GM23338 (cell line): ENCODE results near the gene DAPK1. TPM values are rescaled to one million over a fixed set of nuclear protein-coding genes. Genes with fewer than 3 reads are reported as not detected.
A peak's percentile ranks its signal among the peaks of the same experiment; 100 is the strongest.

Experiments used
- ATAC-seq: fragments of 200-7000 bp; cut with Tn5 transposase; 3 replicates; pipeline ENCODE4 v1.9.1; 2020
- DNase-seq: peaks from one replicate; pipeline ENCODE4 v3.0.0-alpha.2; 2015; ENCODE audit warnings: low spot score
- H2AFZ ChIP-seq: fragments of 200-600 bp; sonication (generic); 2 replicates; pipeline ENCODE4 v1.8.0; 2016; ENCODE audit warnings: antibody characterized with exemption, mild to moderate bottlenecking, moderate library complexity
- H3F3A ChIP-seq: fragments of 200-600 bp; sonication (generic); replicated peaks from 2 replicates; pipeline ENCODE4 v1.8.0; 2017; ENCODE audit warnings: antibody characterized with exemption, mixed run types, low read depth
- H3K27ac ChIP-seq: fragments of 200-600 bp; sonication (generic); 2 replicates; pipeline ENCODE4 v1.6.1; 2016; ENCODE audit warnings: low read depth
- H3K27me3 ChIP-seq: fragments of 200-600 bp; sonication (generic); 2 replicates; pipeline ENCODE4 v1.8.0; 2016; ENCODE audit warnings: mild to moderate bottlenecking, mixed run types, moderate library complexity; ENCODE audit not compliant: insufficient read depth
- H3K36me3 ChIP-seq: fragments of 200-600 bp; sonication (generic); 2 replicates; pipeline ENCODE4 v1.8.0; 2016; ENCODE audit warnings: mild to moderate bottlenecking; ENCODE audit not compliant: insufficient read depth
- H3K4me1 ChIP-seq: fragments of 200-600 bp; sonication (generic); 2 replicates; pipeline ENCODE4 v1.8.0; 2016; ENCODE audit warnings: mild to moderate bottlenecking, moderate library complexity; ENCODE audit not compliant: insufficient read depth
- H3K4me2 ChIP-seq: fragments of 200-600 bp; sonication (generic); 2 replicates; pipeline ENCODE4 v1.7.1; 2017; ENCODE audit warnings: mixed run types
- H3K4me3 ChIP-seq: fragments of 200-600 bp; sonication (generic); 2 replicates; pipeline ENCODE4 v1.6.1; 2016; ENCODE audit warnings: mixed run types
- H3K79me2 ChIP-seq: fragments of 200-600 bp; sonication (generic); replicated peaks from 2 replicates; pipeline ENCODE4 v1.8.0; 2017; ENCODE audit warnings: mild to moderate bottlenecking; ENCODE audit not compliant: insufficient read depth
- H3K9me2 ChIP-seq: fragments of 200-600 bp; sonication (generic); 2 replicates; pipeline ENCODE4 v1.8.0; 2017; ENCODE audit not compliant: insufficient read depth
- H4K20me1 ChIP-seq: fragments of 200-600 bp; sonication (generic); replicated peaks from 2 replicates; pipeline ENCODE4 v1.8.0; 2017; ENCODE audit warnings: mild to moderate bottlenecking; ENCODE audit not compliant: insufficient read depth
- H3K27ac Mint-ChIP-seq: 2 replicates; pipeline ENCODE4 v1.8.0; 2020; ENCODE audit warnings: inconsistent platforms, mild to moderate bottlenecking, moderate library complexity, mixed read lengths
- H3K27me3 Mint-ChIP-seq: 3 replicates; pipeline ENCODE4 v1.8.0; 2022; ENCODE audit warnings: low read depth, mild to moderate bottlenecking, moderate library complexity, mixed read lengths, inconsistent platforms; ENCODE audit not compliant: insufficient read depth, poor library complexity
- H3K36me3 Mint-ChIP-seq: 3 replicates; pipeline ENCODE4 v1.8.0; 2021; ENCODE audit warnings: low read depth, mild to moderate bottlenecking, inconsistent platforms, moderate library complexity, mixed read lengths
- H3K4me1 Mint-ChIP-seq: 3 replicates; pipeline ENCODE4 v1.8.0; 2020; ENCODE audit warnings: mild to moderate bottlenecking, inconsistent platforms, mixed read lengths
- H3K4me3 Mint-ChIP-seq: 3 replicates; pipeline ENCODE4 v1.8.0; 2021; ENCODE audit warnings: moderate library complexity, mild to moderate bottlenecking, inconsistent platforms, mixed read lengths
- H3K9me3 Mint-ChIP-seq: 3 replicates; pipeline ENCODE4 v1.8.0; 2020; ENCODE audit warnings: moderate library complexity, mild to moderate bottlenecking, inconsistent platforms, mixed read lengths
- CREB1 ChIP-seq: fragments of 250-450 bp; sonication (Bioruptor Pico); IDR thresholded peaks from 2 replicates; pipeline ENCODE4 v1.5.0; 2020; ENCODE audit warnings: low read depth, mild to moderate bottlenecking, moderate library complexity
- ETS1 ChIP-seq: IDR thresholded peaks from 2 replicates; pipeline ENCODE4 v1.6.1; 2016; ENCODE audit warnings: antibody characterized with exemption
- EZH2 ChIP-seq: fragments of 200-600 bp; sonication (generic); IDR thresholded peaks from one replicate; pipeline ENCODE4 v1.8.0; 2017; ENCODE audit warnings: antibody characterized with exemption, mild to moderate bottlenecking, low read depth; ENCODE audit not compliant: unreplicated experiment
- EZH2phosphoT487 ChIP-seq: fragments of 200-600 bp; sonication (generic); IDR thresholded peaks from one replicate; pipeline ENCODE4 v1.8.1; 2018; ENCODE audit warnings: antibody characterized with exemption; ENCODE audit not compliant: unreplicated experiment
- NANOG ChIP-seq: IDR thresholded peaks from 2 replicates; pipeline ENCODE4 v1.6.1; 2016; ENCODE audit warnings: antibody characterized with exemption, borderline replicate concordance
- POLR2AphosphoS5 ChIP-seq: IDR thresholded peaks from 2 replicates; pipeline ENCODE4 v1.6.1; 2016; ENCODE audit warnings: antibody characterized with exemption, low read depth
- STAT1 ChIP-seq: IDR thresholded peaks from one replicate; pipeline ENCODE4 v1.6.1; 2016; ENCODE audit warnings: antibody characterized with exemption; ENCODE audit not compliant: unreplicated experiment
- ZNF114 ChIP-seq: fragments of 250-450 bp; sonication (Bioruptor Pico); IDR thresholded peaks from 2 replicates; pipeline ENCODE4 v1.5.0; 2020; ENCODE audit warnings: mild to moderate bottlenecking, moderate library complexity
- ZNF331 ChIP-seq: fragments of 250-450 bp; sonication (Bioruptor Pico); IDR thresholded peaks from 2 replicates; pipeline ENCODE4 v1.5.0; 2020; ENCODE audit warnings: low read depth, mild to moderate bottlenecking, moderate library complexity
- polyA plus RNA-seq: library from polyadenylated mRNA; unstranded; fragments of >200 nt; fragmentation: Nextera tagmentation; extraction: Ambion mirVana; gene quantifications from 2 replicates; pipeline ENCODE4 v1.2.1, GENCODE V29; 2016
- total RNA-seq: library from RNA; depleted of rRNA; stranded (reverse); fragments of >200 nt; shearing (Covaris generic); gene quantifications from 2 replicates; pipeline ENCODE4 v1.2.3, GENCODE V29; 2014
- TF ChIP-seq, protein P1 (sequence below): fragments of 250-450 bp; sonication (Bioruptor Pico); IDR thresholded peaks from 2 replicates; pipeline ENCODE4 v1.5.0; 2020; ENCODE audit warnings: mild to moderate bottlenecking, moderate library complexity
- TF ChIP-seq, protein P2 (sequence below): IDR thresholded peaks from one replicate; pipeline ENCODE4 v1.6.1; 2018; ENCODE audit warnings: antibody characterized with exemption; ENCODE audit not compliant: unreplicated experiment

DAPK1 gene
- total and polyA plus RNA-seq, 2 experiments from 2014 or later, result 37.0 to 134 TPM

DNA sequence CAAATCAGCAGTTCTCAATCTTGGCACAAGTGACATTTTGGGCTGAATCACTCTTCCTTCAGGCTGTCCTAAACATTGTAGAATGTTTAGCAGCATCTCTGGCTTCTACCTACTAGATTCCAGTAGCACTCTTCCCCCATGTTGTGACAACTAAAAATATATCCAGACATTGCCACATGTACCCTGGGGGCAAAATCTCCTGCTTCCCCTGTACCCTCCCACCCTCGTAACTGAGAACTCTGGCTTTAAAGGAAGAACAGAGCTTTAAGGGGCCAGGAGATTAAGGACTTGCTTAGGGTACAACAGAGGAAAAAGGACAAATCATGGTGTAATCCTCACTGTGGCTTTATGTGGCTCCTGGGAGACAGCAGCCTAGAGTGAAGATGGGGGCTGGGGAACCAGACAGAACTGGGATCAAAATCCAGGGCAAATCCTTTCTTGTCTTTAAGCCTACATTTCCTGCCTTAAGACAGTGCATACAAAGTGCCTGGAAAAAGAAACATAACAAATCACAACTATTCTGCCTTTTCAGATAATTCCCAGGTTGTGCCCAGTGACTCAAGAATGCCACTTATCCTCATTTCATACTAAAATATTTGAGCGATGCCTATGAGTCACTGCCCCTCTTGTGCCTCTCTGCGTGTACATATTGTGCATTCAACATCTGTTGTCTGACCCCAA is 109.3 kb downstream of the DAPK1 start:
- ATAC-seq (no peak), DNase-seq (no peak)
- H3K4me3 ChIP-seq, result no peak overlapping the region
- H3K4me2 ChIP-seq, result no peak overlapping the region
- TF ChIP-seq, protein P1, sequence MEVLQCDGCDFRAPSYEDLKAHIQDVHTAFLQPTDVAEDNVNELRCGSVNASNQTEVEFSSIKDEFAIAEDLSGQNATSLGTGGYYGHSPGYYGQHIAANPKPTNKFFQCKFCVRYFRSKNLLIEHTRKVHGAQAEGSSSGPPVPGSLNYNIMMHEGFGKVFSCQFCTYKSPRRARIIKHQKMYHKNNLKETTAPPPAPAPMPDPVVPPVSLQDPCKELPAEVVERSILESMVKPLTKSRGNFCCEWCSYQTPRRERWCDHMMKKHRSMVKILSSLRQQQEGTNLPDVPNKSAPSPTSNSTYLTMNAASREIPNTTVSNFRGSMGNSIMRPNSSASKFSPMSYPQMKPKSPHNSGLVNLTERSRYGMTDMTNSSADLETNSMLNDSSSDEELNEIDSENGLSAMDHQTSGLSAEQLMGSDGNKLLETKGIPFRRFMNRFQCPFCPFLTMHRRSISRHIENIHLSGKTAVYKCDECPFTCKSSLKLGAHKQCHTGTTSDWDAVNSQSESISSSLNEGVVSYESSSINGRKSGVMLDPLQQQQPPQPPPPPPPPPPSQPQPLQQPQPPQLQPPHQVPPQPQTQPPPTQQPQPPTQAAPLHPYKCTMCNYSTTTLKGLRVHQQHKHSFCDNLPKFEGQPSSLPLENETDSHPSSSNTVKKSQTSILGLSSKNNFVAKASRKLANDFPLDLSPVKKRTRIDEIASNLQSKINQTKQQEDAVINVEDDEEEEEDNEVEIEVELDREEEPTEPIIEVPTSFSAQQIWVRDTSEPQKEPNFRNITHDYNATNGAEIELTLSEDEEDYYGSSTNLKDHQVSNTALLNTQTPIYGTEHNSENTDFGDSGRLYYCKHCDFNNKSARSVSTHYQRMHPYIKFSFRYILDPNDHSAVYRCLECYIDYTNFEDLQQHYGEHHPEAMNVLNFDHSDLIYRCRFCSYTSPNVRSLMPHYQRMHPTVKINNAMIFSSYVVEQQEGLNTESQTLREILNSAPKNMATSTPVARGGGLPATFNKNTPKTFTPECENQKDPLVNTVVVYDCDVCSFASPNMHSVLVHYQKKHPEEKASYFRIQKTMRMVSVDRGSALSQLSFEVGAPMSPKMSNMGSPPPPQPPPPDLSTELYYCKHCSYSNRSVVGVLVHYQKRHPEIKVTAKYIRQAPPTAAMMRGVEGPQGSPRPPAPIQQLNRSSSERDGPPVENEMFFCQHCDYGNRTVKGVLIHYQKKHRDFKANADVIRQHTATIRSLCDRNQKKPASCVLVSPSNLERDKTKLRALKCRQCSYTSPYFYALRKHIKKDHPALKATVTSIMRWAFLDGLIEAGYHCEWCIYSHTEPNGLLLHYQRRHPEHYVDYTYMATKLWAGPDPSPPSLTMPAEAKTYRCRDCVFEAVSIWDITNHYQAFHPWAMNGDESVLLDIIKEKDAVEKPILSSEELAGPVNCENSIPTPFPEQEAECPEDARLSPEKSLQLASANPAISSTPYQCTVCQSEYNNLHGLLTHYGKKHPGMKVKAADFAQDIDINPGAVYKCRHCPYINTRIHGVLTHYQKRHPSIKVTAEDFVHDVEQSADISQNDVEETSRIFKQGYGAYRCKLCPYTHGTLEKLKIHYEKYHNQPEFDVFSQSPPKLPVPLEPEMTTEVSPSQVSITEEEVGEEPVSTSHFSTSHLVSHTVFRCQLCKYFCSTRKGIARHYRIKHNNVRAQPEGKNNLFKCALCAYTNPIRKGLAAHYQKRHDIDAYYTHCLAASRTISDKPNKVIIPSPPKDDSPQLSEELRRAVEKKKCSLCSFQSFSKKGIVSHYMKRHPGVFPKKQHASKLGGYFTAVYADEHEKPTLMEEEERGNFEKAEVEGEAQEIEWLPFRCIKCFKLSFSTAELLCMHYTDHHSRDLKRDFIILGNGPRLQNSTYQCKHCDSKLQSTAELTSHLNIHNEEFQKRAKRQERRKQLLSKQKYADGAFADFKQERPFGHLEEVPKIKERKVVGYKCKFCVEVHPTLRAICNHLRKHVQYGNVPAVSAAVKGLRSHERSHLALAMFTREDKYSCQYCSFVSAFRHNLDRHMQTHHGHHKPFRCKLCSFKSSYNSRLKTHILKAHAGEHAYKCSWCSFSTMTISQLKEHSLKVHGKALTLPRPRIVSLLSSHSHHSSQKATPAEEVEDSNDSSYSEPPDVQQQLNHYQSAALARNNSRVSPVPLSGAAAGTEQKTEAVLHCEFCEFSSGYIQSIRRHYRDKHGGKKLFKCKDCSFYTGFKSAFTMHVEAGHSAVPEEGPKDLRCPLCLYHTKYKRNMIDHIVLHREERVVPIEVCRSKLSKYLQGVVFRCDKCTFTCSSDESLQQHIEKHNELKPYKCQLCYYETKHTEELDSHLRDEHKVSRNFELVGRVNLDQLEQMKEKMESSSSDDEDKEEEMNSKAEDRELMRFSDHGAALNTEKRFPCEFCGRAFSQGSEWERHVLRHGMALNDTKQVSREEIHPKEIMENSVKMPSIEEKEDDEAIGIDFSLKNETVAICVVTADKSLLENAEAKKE (CRISPR knock-in tag), result no peak
- TF ChIP-seq EZH2phosphoT487, result no peak
- no peak for TF ChIP-seq ZNF331
- no peak for TF ChIP-seq NANOG
- H3K4me3 Mint-ChIP-seq, result no peak overlapping the region
- no peak overlapping the region for H2AFZ ChIP-seq
- H3K27me3 ChIP-seq, result no peaks in the 10 kb centered on the region
- peaks cover 59% of the 10 kb centered on the region for H3K4me1 Mint-ChIP-seq
- H3K9me3 Mint-ChIP-seq, result no peaks in the 10 kb centered on the region
- H3K36me3 ChIP-seq, result peaks cover 17% of the 10 kb centered on the region
- 0 out of 2 replicates have a peak overlapping the region, but pooled peaks have one; percentile 63 for H3K27ac ChIP-seq
- H3K79me2 ChIP-seq, result peaks cover 42% of the 10 kb centered on the region
- H3K4me1 ChIP-seq, result peaks cover 40% of the 10 kb centered on the region
- H3K36me3 Mint-ChIP-seq, result peaks cover 66% of the 10 kb centered on the region
- H3K27me3 Mint-ChIP-seq, result no peaks in the 10 kb centered on the region
- H3K27ac Mint-ChIP-seq, result no peak overlapping the region
- H3K9me2 ChIP-seq, result peaks cover 3% of the 10 kb centered on the region; the same call in 1 of the 2 replicates
- 0 out of 2 replicates have a peak, but pooled peaks cover 7% of the 10 kb centered on the region for H3F3A ChIP-seq
- peaks cover 15% of the 10 kb centered on the region for H4K20me1 ChIP-seq

GRCh38 chr9:87607859-87608258 is 110.2 kb downstream of the DAPK1 start:
- H3K4me1 ChIP-seq, result peaks cover 40% of the 10 kb centered on the region
- ATAC-seq, result no peak
- H3F3A ChIP-seq, result 0 out of 2 replicates have a peak, but pooled peaks cover 7% of the 10 kb centered on the region
- no peak overlapping the region for H3K4me3 ChIP-seq
- Mint-ChIP-seq H3K36me3 (peaks cover 75% of the 10 kb centered on the region), H3K4me1 (peaks cover 59% of the 10 kb centered on the region), H3K9me3 (no peaks in the 10 kb centered on the region), H3K27ac (no peak overlapping the region; the same call in 1 of the 2 replicates), H3K4me3 (no peak overlapping the region), H3K27me3 (no peaks in the 10 kb centered on the region)
- no peak overlapping the region for H3K4me2 ChIP-seq
- peaks cover 6% of the 10 kb centered on the region; the same call in 1 of the 2 replicates for H3K9me2 ChIP-seq
- peaks cover 33% of the 10 kb centered on the region for H3K79me2 ChIP-seq
- peak overlapping the region; percentile 45; the same call in 1 of the 2 replicates for H3K27ac ChIP-seq
- peaks cover 18% of the 10 kb centered on the region for H3K36me3 ChIP-seq
- peaks cover 12% of the 10 kb centered on the region for H4K20me1 ChIP-seq
- H2AFZ ChIP-seq, result no peak overlapping the region
- no peak for DNase-seq
- H3K27me3 ChIP-seq, result no peaks in the 10 kb centered on the region
- TF ChIP-seq STAT1, result no peak
- TF ChIP-seq EZH2, result no peak
- TF ChIP-seq POLR2AphosphoS5, result no peak
- TF ChIP-seq, protein P2, sequence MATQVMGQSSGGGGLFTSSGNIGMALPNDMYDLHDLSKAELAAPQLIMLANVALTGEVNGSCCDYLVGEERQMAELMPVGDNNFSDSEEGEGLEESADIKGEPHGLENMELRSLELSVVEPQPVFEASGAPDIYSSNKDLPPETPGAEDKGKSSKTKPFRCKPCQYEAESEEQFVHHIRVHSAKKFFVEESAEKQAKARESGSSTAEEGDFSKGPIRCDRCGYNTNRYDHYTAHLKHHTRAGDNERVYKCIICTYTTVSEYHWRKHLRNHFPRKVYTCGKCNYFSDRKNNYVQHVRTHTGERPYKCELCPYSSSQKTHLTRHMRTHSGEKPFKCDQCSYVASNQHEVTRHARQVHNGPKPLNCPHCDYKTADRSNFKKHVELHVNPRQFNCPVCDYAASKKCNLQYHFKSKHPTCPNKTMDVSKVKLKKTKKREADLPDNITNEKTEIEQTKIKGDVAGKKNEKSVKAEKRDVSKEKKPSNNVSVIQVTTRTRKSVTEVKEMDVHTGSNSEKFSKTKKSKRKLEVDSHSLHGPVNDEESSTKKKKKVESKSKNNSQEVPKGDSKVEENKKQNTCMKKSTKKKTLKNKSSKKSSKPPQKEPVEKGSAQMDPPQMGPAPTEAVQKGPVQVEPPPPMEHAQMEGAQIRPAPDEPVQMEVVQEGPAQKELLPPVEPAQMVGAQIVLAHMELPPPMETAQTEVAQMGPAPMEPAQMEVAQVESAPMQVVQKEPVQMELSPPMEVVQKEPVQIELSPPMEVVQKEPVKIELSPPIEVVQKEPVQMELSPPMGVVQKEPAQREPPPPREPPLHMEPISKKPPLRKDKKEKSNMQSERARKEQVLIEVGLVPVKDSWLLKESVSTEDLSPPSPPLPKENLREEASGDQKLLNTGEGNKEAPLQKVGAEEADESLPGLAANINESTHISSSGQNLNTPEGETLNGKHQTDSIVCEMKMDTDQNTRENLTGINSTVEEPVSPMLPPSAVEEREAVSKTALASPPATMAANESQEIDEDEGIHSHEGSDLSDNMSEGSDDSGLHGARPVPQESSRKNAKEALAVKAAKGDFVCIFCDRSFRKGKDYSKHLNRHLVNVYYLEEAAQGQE, result no peak
- no peak for TF ChIP-seq ZNF114 (CRISPR knock-in tag)
- no peak for TF ChIP-seq EZH2phosphoT487
- TF ChIP-seq CREB1 (CRISPR knock-in tag), result no peak
- TF ChIP-seq ETS1, result no peak
- no peak for TF ChIP-seq ZNF331
